ENCODE data around the gene MTPN. TPM values are rescaled to one million over a fixed set of nuclear protein-coding genes. Genes with fewer than 3 reads are reported as not detected.

The MTPN gene
- total RNA-seq, 1 donor from 2014 or later = 173 TPM

- Histone ChIP-seq H3K4me3 (ENCODE audit: insufficient read depth, low read depth, low read length) (no peak overlapping the region), H3K4me1 (ENCODE audit: insufficient read depth, low read length) (peaks cover 14% of the 10 kb centered on the region), H3K4me2 (ENCODE audit: low read length) (no peak overlapping the region), H2AFZ (ENCODE audit: low read depth, low read length) (no peak overlapping the region), H3K27ac (ENCODE audit: low read depth, low read length) (no peak overlapping the region), H3K9ac (ENCODE audit: low read length) (no peak overlapping the region), H3K27me3 (ENCODE audit: insufficient read depth, low read length) (no peaks in the 10 kb centered on the region), H4K20me1 (ENCODE audit: insufficient read depth, low read length) (peaks cover 47% of the 10 kb centered on the region), H3K36me3 (ENCODE audit: insufficient read depth, low read length) (no peaks in the 10 kb centered on the region), H3K79me2 (ENCODE audit: insufficient read depth, low read length) (peaks cover 85% of the 10 kb centered on the region), H3K9me3 (ENCODE audit: insufficient read depth, low read depth, low read length) (no peaks in the 10 kb centered on the region)
- no peak for TF ChIP-seq EZH2 (IDR thresholded peaks at IDR 0.05; ENCODE audit: insufficient read depth, low read length)
- TF ChIP-seq CTCF (IDR thresholded peaks at IDR 0.05; ENCODE audit: insufficient read depth, low read depth, low read length) = no peak
- Mint-ChIP-seq H3K4me1 (ENCODE audit: low read depth, unreplicated experiment) (peaks cover 33% of the 10 kb centered on the region), H3K36me3 (ENCODE audit: low read depth, unreplicated experiment) (peaks cover 9% of the 10 kb centered on the region), H3K27me3 (ENCODE audit: low read depth, unreplicated experiment) (no peaks in the 10 kb centered on the region), H3K27ac (ENCODE audit: unreplicated experiment) (no peak overlapping the region), H3K9me3 (ENCODE audit: unreplicated experiment) (no peaks in the 10 kb centered on the region), H3K4me3 (ENCODE audit: unreplicated experiment) (no peak overlapping the region)
- DNase-seq (ENCODE audit: low read depth) (no peak), FAIRE-seq (no peak)
These were observed 42.5 kb downstream of the MTPN start for GRCh38 chr7:135934651-135935050.

- DNase-seq (ENCODE audit: low read depth) (no peak), FAIRE-seq (no peak)
- Mint-ChIP-seq H3K4me1 (ENCODE audit: low read depth, unreplicated experiment) (peaks cover 38% of the 10 kb centered on the region), H3K4me3 (ENCODE audit: unreplicated experiment) (no peak overlapping the region), H3K36me3 (ENCODE audit: low read depth, unreplicated experiment) (peaks cover 9% of the 10 kb centered on the region), H3K9me3 (ENCODE audit: unreplicated experiment) (no peaks in the 10 kb centered on the region), H3K27me3 (ENCODE audit: low read depth, unreplicated experiment) (no peaks in the 10 kb centered on the region), H3K27ac (ENCODE audit: unreplicated experiment) (no peak overlapping the region)
- Histone ChIP-seq H3K4me2 (ENCODE audit: low read length) (no peak overlapping the region), H2AFZ (ENCODE audit: low read depth, low read length) (no peak overlapping the region), H3K9ac (ENCODE audit: low read length) (no peak overlapping the region), H3K4me1 (ENCODE audit: insufficient read depth, low read length) (peaks cover 14% of the 10 kb centered on the region), H4K20me1 (ENCODE audit: insufficient read depth, low read length) (peaks cover 46% of the 10 kb centered on the region), H3K36me3 (ENCODE audit: insufficient read depth, low read length) (peaks cover 3% of the 10 kb centered on the region), H3K27me3 (ENCODE audit: insufficient read depth, low read length) (no peaks in the 10 kb centered on the region), H3K9me3 (ENCODE audit: insufficient read depth, low read depth, low read length) (no peaks in the 10 kb centered on the region), H3K79me2 (ENCODE audit: insufficient read depth, low read length) (peaks cover 86% of the 10 kb centered on the region), H3K27ac (ENCODE audit: low read depth, low read length) (no peak overlapping the region), H3K4me3 (ENCODE audit: insufficient read depth, low read depth, low read length) (no peak overlapping the region)
- no peak for TF ChIP-seq EZH2 (IDR thresholded peaks at IDR 0.05; ENCODE audit: insufficient read depth, low read length)
These were observed 43.5 kb downstream of the MTPN start for GRCh38 chr7:135933509-135934188.

GRCh38 chr7:135932131-135932530 lies 45.0 kb downstream of the MTPN start:
- no peaks in the 10 kb centered on the region for H3K27me3 ChIP-seq (ENCODE audit: insufficient read depth, low read length)
- H3K4me3 ChIP-seq (ENCODE audit: insufficient read depth, low read depth, low read length) = no peak overlapping the region
- TF ChIP-seq CTCF (IDR thresholded peaks at IDR 0.05; ENCODE audit: insufficient read depth, low read depth, low read length) = no peak
- H3K27me3 Mint-ChIP-seq (ENCODE audit: low read depth, unreplicated experiment) = no peaks in the 10 kb centered on the region
- DNase-seq (ENCODE audit: low read depth) (no peak), FAIRE-seq (no peak)
- peaks cover 37% of the 10 kb centered on the region for H3K4me1 Mint-ChIP-seq (ENCODE audit: low read depth, unreplicated experiment)
- peaks cover 10% of the 10 kb centered on the region for H3K36me3 ChIP-seq (ENCODE audit: insufficient read depth, low read length)
- peaks cover 14% of the 10 kb centered on the region for H3K4me1 ChIP-seq (ENCODE audit: insufficient read depth, low read length)
- H3K79me2 ChIP-seq (ENCODE audit: insufficient read depth, low read length) = peaks cover 83% of the 10 kb centered on the region
- no peak overlapping the region for H3K27ac ChIP-seq (ENCODE audit: low read depth, low read length)
- H3K27ac Mint-ChIP-seq (ENCODE audit: unreplicated experiment) = no peak overlapping the region
- peaks cover 36% of the 10 kb centered on the region for H4K20me1 ChIP-seq (ENCODE audit: insufficient read depth, low read length)
- no peak overlapping the region for H3K9ac ChIP-seq (ENCODE audit: low read length)
- no peak overlapping the region for H3K4me2 ChIP-seq (ENCODE audit: low read length)
- H3K9me3 ChIP-seq (ENCODE audit: insufficient read depth, low read depth, low read length) = no peaks in the 10 kb centered on the region
- peaks cover 9% of the 10 kb centered on the region for H3K36me3 Mint-ChIP-seq (ENCODE audit: low read depth, unreplicated experiment)
- H2AFZ ChIP-seq (ENCODE audit: low read depth, low read length) = no peak overlapping the region
- H3K4me3 Mint-ChIP-seq (ENCODE audit: unreplicated experiment) = no peak overlapping the region
- no peaks in the 10 kb centered on the region for H3K9me3 Mint-ChIP-seq (ENCODE audit: unreplicated experiment)
